B cell (primary cell): Measurements from ENCODE around the gene MTHFSD. TPM values are rescaled to one million over a fixed set of nuclear protein-coding genes. Genes with fewer than 3 reads are reported as not detected.

ENCODE experiments used
- ATAC-seq: fragments of 200-7000 bp; cut with Tn5 transposase; one replicate; pipeline ENCODE4 v1.10.0; 2021; ENCODE audit warnings: low read depth, mild to moderate bottlenecking, moderate number of reproducible peaks, moderate library complexity
- CTCF ChIA-PET: fragments of 350-600 bp; sonication (Branson Sonifier 250); formaldehyde crosslinking; loops from one replicate; lab custom pipeline; 2021; ENCODE audit warnings: antibody characterized with exemption, inconsistent platforms; lab: Charles Lee
- POLR2A ChIA-PET: fragments of 350-600 bp; sonication (Branson Sonifier 250); formaldehyde crosslinking; loops from one replicate; lab custom pipeline; 2021; ENCODE audit warnings: antibody characterized with exemption; lab: Charles Lee
- DNase-seq: peaks from one replicate; pipeline ENCODE4 v3.0.0; 2013
- H2AFZ ChIP-seq: 2 replicates; pipeline ENCODE4 v1.6.1; 2012; ENCODE audit warnings: mild to moderate bottlenecking, low read depth, low read length; ENCODE audit not compliant: insufficient read depth, poor library complexity, severe bottlenecking
- H3K27ac ChIP-seq, 2 donors: 1 replicate in 1 of 2; 2 replicates in 1 of 2; pipeline ENCODE4 v1.5.1; 2012 to 2013; ENCODE audit warnings: low read length in 2 of 2, mild to moderate bottlenecking in 2 of 2, moderate library complexity in 1 of 2
- H3K27me3 ChIP-seq, 4 experiments: fragments of 200-600 bp in 1 of 4; sonication (generic) in 1 of 4; replicated peaks in 1 of 4; 1 replicate in 2 of 4; 2 replicates in 2 of 4; pipeline versions ENCODE4 v1.6.1 to v1.7.0; 2013 to 2016; ENCODE audit warnings: low read length in 3 of 4, mild to moderate bottlenecking in 2 of 4, mixed read lengths in 1 of 4, moderate library complexity in 1 of 4; ENCODE audit not compliant: insufficient read depth in 4 of 4, control insufficient read depth in 3 of 4; ENCODE audit errors: control extremely low read depth in 1 of 4
- H3K36me3 ChIP-seq, 2 experiments: replicated peaks in 1 of 2; 1 replicate in 1 of 2; 2 replicates in 1 of 2; pipeline versions ENCODE4 v1.6.1 to v1.7.1; 2013; ENCODE audit warnings: low read length in 1 of 2; ENCODE audit not compliant: insufficient read depth in 2 of 2, control insufficient read depth in 1 of 2; ENCODE audit errors: control extremely low read depth in 1 of 2, extremely low read depth in 1 of 2
- H3K4me1 ChIP-seq, 2 donors: fragments of 200-600 bp in 1 of 2; sonication (generic) in 1 of 2; 1 replicate in 1 of 2; 2 replicates in 1 of 2; pipeline versions ENCODE4 v1.5.1 to v1.6.1; 2013 to 2017; ENCODE audit warnings: low read length in 2 of 2; ENCODE audit not compliant: control insufficient read depth in 2 of 2, insufficient read depth in 2 of 2
- H3K4me2 ChIP-seq: replicated peaks from 2 replicates; pipeline ENCODE3; 2012; ENCODE audit warnings: mild to moderate bottlenecking, low read depth, low read length; ENCODE audit not compliant: poor library complexity, severe bottlenecking
- H3K4me3 ChIP-seq, 5 experiments: fragments of 200-600 bp in 1 of 5; sonication (generic) in 1 of 5; 1 replicate in 3 of 5; 2 replicates in 2 of 5; pipeline versions ENCODE4 v1.5.1 to v1.7.0; 2011 to 2016; ENCODE audit warnings: low read length in 4 of 5, mild to moderate bottlenecking in 4 of 5, low read depth in 2 of 5, control low read depth in 1 of 5, moderate library complexity in 1 of 5; ENCODE audit not compliant: insufficient read depth in 1 of 5; ENCODE audit errors: control extremely low read depth in 1 of 5, extremely low read depth in 1 of 5
- H3K79me2 ChIP-seq: fragments of 200-600 bp; sonication (generic); one replicate; pipeline ENCODE4 v1.6.0; 2016; ENCODE audit warnings: low read length; ENCODE audit not compliant: control insufficient read depth, insufficient read depth
- H3K9ac ChIP-seq: fragments of 200-600 bp; sonication (generic); 2 replicates; pipeline ENCODE4 v1.6.1; 2017; ENCODE audit warnings: mild to moderate bottlenecking, low read length, moderate library complexity
- H3K9me3 ChIP-seq, 3 donors: one replicate each; pipeline versions ENCODE4 v1.6.1 to v1.7.1; 2013; ENCODE audit warnings: low read length in 2 of 3; ENCODE audit not compliant: control insufficient read depth in 2 of 3, insufficient read depth in 1 of 3; ENCODE audit errors: control extremely low read depth in 1 of 3
- H4K20me1 ChIP-seq: 2 replicates; pipeline ENCODE4 v1.6.0; 2012; ENCODE audit warnings: mild to moderate bottlenecking, low read length; ENCODE audit not compliant: insufficient read depth, control insufficient read depth, poor library complexity, severe bottlenecking
- H3K27ac Mint-ChIP-seq: one replicate; pipeline ENCODE4 v1.8.0; 2021; ENCODE audit warnings: mixed read lengths
- H3K27me3 Mint-ChIP-seq: one replicate; pipeline ENCODE4 v1.8.0; 2021; ENCODE audit warnings: mixed read lengths
- H3K4me1 Mint-ChIP-seq: one replicate; pipeline ENCODE4 v1.8.0; 2021; ENCODE audit warnings: mixed read lengths
- H3K4me3 Mint-ChIP-seq: one replicate; pipeline ENCODE4 v1.8.0; 2021; ENCODE audit warnings: mixed read lengths
- H3K9me3 Mint-ChIP-seq: one replicate; pipeline ENCODE4 v1.8.0; 2022; ENCODE audit warnings: mixed read lengths; ENCODE audit not compliant: insufficient read depth
- EZH2 ChIP-seq: IDR thresholded peaks from 2 replicates; pipeline ENCODE4 v1.6.1; 2012; ENCODE audit warnings: borderline replicate concordance, low read depth, mild to moderate bottlenecking, moderate library complexity, low read length; ENCODE audit not compliant: insufficient read depth, poor library complexity, severe bottlenecking
- WGBS: methylation state at CpG from one replicate; pipeline ENCODE4 v1.1.5; 2013; ENCODE audit warnings: missing lambda C conversion rate; ENCODE audit not compliant: insufficient coverage; 5-methylcytosine and 5-hydroxymethylcytosine counted together
- intact Hi-C: fragments of 100-400 bp; cut with micrococcal nuclease; formaldehyde crosslinking; loops from one replicate; pipeline ENCODE4 v1.10.0; 2022
- polyA plus RNA-seq: library from polyadenylated mRNA; depleted of rRNA; stranded (reverse); fragments of >200 nt; gene quantifications from 2 replicates; pipeline ENCODE4 v1.2.3, GENCODE V29; 2012
- total RNA-seq, 2 donors: library from RNA; stranded (reverse); fragments of 120-200 nt in 1 of 2; gene quantifications; 1 replicate in 1 of 2; 2 replicates in 1 of 2; pipeline versions ENCODE4 v1.2.3 to v1.2.4, GENCODE V29; 2013 to 2022
- TF ChIP-seq, protein P1 (sequence below): fragments of 200-600 bp; IDR thresholded peaks from one replicate; pipeline ENCODE4 v1.8.0; 2022; ENCODE audit warnings: antibody characterized with exemption, mild to moderate bottlenecking

MTHFSD gene
- total and polyA plus RNA-seq, 2 donors (not counting 1 experiment from before 2014, with no cell fraction given): 21.5 to 42.0 TPM

- POLR2A ChIA-PET: interaction anchor here (0.6 kb wide), 1 partner anchor 714 kb away, joined by 3 read pairs; no protein-coding TSS in a partner anchor
Measured at GRCh38 chr16:86563469-86564345, 8.7 kb upstream of the MTHFSD start.

More at GRCh38 chr16:86563469-86564345, 8.7 kb upstream of the MTHFSD start:
- TF ChIP-seq, protein P1, sequence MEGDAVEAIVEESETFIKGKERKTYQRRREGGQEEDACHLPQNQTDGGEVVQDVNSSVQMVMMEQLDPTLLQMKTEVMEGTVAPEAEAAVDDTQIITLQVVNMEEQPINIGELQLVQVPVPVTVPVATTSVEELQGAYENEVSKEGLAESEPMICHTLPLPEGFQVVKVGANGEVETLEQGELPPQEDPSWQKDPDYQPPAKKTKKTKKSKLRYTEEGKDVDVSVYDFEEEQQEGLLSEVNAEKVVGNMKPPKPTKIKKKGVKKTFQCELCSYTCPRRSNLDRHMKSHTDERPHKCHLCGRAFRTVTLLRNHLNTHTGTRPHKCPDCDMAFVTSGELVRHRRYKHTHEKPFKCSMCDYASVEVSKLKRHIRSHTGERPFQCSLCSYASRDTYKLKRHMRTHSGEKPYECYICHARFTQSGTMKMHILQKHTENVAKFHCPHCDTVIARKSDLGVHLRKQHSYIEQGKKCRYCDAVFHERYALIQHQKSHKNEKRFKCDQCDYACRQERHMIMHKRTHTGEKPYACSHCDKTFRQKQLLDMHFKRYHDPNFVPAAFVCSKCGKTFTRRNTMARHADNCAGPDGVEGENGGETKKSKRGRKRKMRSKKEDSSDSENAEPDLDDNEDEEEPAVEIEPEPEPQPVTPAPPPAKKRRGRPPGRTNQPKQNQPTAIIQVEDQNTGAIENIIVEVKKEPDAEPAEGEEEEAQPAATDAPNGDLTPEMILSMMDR: peak; percentile 100
- no peak for TF ChIP-seq EZH2
- WGBS: 1% methylated on average over 38 of the region's 41 CpGs
- peaks cover 48% of the 10 kb centered on the region for H3K27me3 Mint-ChIP-seq
- H3K9me3 Mint-ChIP-seq: no peaks in the 10 kb centered on the region
- intact Hi-C loops: loop anchor here (1.0 to 5.0 kb wide), 2 partner anchors 8 to 754 kb away; partner anchors contain the start of genes C16orf95 and MTHFSD
- Histone ChIP-seq H3K27ac (no peak overlapping the region), H4K20me1 (no peaks in the 10 kb centered on the region), H3K9me3 (peaks cover 0 to 16% (median 0%) of the 10 kb centered on the region in 3 donors), H3K4me1 (peaks cover 26 to 37% of the 10 kb centered on the region in 2 donors), H3K27me3 (peaks cover 0 to 67% (median 29%) of the 10 kb centered on the region in 4 experiments), H3K79me2 (no peaks in the 10 kb centered on the region), H3K9ac (peak overlapping the region; percentile 46), H3K36me3 (no peaks in the 10 kb centered on the region), H2AFZ (no peak overlapping the region), H3K4me3 (peak overlapping the region in 2 of 5 experiments; percentile 37 to 53), H3K4me2 (peak overlapping the region; percentile 76)
- peak; percentile 100 for ATAC-seq
- CTCF ChIA-PET: interaction anchor here (1.1 to 4.7 kb wide), 12 partner anchors 8 to 1072 kb away, joined by 3 to 30 read pairs (median 6); partner anchors contain the start of gene MTHFSD
- peak overlapping the region; percentile 48 for H3K4me3 Mint-ChIP-seq
- peaks cover 22% of the 10 kb centered on the region for H3K4me1 Mint-ChIP-seq
- peak; percentile 92 for DNase-seq
- H3K27ac Mint-ChIP-seq: no peak overlapping the region
